GM10266 (cell line): ENCODE data around the gene MYO18A.

Experiments
- DNase-seq: peaks from one replicate; pipeline ENCODE4 v3.0.0; 2012; ENCODE audit errors: extremely low spot score
- CTCF ChIP-seq: IDR thresholded peaks from 2 replicates; pipeline ENCODE4 v1.5.1; 2012; ENCODE audit warnings: mild to moderate bottlenecking, low read depth; ENCODE audit not compliant: control insufficient read depth, insufficient read depth; ENCODE audit errors: missing control alignments

The MYO18A gene

DNA sequence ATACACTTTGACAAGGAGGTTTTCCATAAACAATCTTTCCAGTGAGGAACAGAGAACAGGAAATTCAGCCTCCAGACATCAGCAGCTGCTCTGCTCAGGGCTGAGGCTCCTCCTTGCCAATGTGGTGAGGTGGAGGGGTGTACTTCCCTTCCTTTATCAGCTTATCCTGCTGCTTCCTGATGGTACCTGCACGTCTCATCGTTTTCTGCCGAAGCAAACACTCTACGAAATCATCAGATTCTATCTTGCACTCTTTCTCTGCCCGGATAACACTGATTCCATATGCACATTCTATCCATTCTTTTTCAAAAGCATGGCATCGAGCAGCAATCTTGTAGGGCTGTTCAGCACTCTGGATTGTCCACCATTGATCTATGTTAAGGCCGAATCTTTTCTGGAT is 159.0 kb downstream of the MYO18A start:
- DNase-seq = no peak
- TF ChIP-seq CTCF = no peak
